Fibroblast of skin of right quadriceps (primary cell): Measurements from ENCODE around the gene COX6A2.

Source experiments
- DNase-seq: peaks from one replicate; pipeline ENCODE4 v3.0.0-alpha.2; 2013

COX6A2 gene

DNA sequence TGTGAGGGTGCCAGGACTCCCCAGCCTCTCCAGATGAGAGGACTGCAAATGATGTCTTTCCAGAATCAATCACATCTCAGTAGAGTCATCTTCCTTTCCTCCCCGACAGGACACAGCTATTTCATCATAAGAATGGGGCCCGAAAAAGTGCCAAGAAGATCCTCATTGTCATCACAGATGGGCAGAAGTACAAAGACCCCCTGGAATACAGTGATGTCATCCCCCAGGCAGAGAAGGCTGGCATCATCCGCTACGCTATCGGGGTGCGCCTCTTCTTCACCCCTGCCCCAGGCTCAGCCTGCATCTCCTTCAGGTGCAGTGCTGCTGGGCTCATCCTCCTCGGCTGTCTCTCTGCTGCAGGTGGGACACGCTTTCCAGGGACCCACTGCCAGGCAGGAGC, 20.8 kb downstream of the COX6A2 start:
- no peak for DNase-seq

GRCh38 chr16:31404353-31405064, 23.7 kb downstream of the COX6A2 start:
- DNase-seq: no peak

GRCh38 chr16:31403590-31404352, 24.4 kb downstream of the COX6A2 start:
- DNase-seq: no peak

- DNase-seq: peak; percentile 8
Measured at GRCh38 chr16:31402687-31403086, 25.5 kb downstream of the COX6A2 start.

DNA sequence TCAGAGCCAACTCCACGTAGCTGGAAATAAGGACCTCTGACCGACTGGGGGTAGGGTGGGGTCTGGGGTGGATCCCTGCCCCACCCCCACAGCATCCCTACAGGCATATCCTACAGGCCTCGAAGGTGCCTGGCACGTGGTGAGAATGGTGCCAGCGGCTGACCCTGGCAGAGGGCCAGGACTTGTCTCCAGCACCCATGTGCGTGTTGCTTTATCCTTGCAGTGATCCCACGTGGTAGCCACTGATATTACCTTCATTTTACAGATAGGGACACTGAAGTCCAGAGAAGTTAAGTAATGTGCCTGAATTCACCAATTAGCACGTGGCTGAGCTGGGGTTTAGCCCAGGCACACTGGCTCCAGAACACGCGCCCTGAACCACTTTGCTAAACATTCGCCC, 26.7 kb downstream of the COX6A2 start:
- no peak for DNase-seq

DNA sequence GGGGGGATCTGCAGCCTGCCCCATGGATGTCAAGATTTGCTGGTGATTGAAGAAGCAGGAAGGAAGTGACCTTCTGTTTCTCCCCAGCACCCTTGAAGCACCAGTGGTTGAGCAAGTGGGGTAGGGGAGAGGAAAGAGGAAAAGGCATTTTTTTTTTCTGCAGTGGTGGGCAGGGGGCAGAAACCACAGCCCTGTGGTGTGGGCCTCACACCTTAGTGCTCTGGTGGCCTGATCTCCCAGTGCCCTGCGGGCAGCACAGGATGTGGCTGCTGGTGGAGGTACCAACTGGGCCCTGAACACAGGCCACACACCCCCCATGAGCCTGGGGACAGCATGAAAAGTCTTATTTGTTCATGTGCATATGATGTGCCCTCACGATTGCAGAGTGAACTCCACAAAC, 28.0 kb downstream of the COX6A2 start:
- DNase-seq: no peak

DNA sequence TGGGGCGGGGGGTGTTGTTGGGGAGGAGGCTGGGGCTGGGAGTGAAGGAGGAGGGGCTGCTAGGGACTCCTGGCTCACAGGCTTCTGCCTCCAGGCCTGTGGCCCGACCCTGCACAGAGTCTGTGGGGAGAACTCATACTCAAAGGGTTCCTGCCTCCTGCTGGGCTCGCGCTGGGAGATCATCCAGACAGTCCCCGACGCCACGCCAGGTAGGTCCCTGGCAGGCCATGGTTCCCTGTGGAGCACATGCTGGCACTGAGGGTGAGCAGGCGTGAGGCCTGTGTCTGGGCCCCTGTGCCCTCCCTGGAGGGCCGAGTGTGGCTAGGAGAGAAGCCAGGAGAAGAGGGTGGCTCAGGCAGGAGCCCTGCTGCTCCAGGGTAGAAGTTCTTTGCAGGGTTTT, 30.5 kb downstream of the COX6A2 start:
- no peak for DNase-seq

DNA sequence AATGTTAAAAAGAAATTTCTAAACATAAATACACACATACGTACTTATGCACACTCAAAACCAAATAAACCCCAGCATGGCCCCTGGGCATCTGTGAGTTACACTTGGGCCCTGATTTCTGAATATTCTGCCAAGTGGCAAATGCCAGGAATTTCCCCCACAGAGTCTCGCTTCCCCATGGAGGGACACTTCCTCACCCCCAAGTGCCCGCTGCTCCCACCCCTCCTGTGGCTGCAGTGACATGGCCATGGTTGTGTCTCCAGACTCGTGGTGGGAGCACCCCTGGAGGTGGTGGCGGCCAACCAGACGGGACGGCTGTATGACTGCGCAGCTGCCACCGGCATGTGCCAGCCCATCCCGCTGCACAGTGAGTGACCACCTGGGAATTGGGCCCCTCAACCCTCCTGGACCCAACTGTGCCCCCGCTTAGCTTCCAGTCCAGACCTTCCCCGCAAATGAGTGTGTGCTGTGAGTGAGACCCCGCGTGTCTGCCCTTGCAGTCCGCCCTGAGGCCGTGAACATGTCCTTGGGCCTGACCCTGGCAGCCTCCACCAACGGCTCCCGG, 31.0 kb downstream of the COX6A2 start:
- DNase-seq: no peak

DNA sequence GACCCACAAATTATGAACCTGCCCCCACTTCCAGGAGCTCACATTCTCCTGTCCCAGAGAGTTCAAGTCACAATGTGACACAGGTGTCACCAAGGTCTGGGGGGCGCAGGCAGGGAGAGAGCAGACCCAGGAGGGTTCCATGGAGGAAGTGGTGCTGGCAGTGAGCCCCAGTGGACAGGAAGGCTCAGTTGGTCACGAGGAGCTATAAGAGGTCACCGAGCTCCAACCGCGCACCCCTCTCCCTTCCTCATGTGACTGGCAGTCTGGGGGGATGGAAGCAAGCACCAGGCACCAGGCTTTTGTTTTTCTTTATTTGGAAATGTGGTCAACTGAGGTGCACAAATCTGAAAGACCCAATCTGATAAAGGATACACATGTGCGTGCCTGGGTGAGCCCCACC, 32.5 kb downstream of the COX6A2 start:
- DNase-seq: no peak

DNA sequence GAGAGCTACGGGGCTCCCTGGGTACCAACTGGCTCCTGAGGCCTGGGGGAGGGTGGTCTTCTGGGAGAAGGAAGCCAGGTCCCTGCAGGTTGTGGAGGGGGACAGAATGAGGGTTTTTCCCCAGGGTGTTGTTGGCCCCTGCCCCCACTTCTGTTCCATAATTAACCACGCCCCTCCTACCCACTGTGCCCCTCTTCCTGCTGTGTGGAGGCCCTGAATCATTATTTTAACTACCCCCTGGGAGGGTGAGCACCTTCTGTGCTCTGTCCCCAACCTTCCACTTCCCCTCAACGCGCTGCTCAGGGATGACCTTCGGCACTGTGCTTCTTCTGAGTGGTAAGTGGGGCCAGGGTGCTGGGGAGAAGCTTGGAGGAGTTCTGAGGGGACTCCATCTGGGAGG, 35.1 kb downstream of the COX6A2 start, which contains the start of gene ITGAD:
Gene ITGAD, plus strand, starts transcription at position 280 of the 400 bp plus-strand sequence. Its CDS starts 26 bp downstream, at position 306.
- DNase-seq: no peak

- DNase-seq: no peak
Measured at GRCh38 chr16:31390504-31391041, 37.6 kb downstream of the COX6A2 start.

GRCh38 chr16:31388535-31388934, 39.6 kb downstream of the COX6A2 start:
- no peak for DNase-seq

GRCh38 chr16:31386157-31386984, 41.8 kb downstream of the COX6A2 start:
- DNase-seq: peak; percentile 9

GRCh38 chr16:31385680-31386079, 42.5 kb downstream of the COX6A2 start:
- no peak for DNase-seq

GRCh38 chr16:31382485-31383161, 45.5 kb downstream of the COX6A2 start:
- DNase-seq: peak; percentile 5

DNA sequence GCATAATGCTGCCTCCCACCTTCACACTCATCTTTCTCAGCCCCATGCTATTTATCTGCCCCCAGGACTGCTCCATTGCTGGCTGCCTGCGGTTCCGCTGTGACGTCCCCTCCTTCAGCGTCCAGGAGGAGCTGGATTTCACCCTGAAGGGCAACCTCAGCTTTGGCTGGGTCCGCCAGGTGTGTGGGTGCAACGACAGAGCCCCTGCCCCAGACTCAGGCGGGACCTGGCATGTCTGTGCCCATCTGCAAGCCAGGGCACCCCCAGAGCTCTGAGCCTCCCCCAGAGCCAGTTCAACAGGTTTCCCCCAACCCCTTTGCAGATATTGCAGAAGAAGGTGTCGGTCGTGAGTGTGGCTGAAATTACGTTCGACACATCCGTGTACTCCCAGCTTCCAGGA, 48.0 kb downstream of the COX6A2 start:
- DNase-seq: no peak
